CD4-positive, alpha-beta T cell (primary cell): ENCODE results near the gene MST1. TPM values are rescaled to one million over a fixed set of nuclear protein-coding genes. Genes with fewer than 3 reads are reported as not detected.
A peak's percentile ranks its signal among the peaks of the same experiment; 100 is the strongest.

Experiments
- ATAC-seq: fragments of 200-7000 bp; cut with Tn5 transposase; one replicate; pipeline ENCODE4 v1.10.0; 2022; ENCODE audit warnings: mild to moderate bottlenecking; ENCODE audit not compliant: poor library complexity
- CTCF ChIA-PET: fragments of 350-600 bp; sonication (Branson Sonifier 250); formaldehyde crosslinking; loops from one replicate; lab custom pipeline; 2021; ENCODE audit warnings: antibody characterized with exemption, inconsistent platforms; lab: Charles Lee
- POLR2A ChIA-PET: fragments of 350-600 bp; sonication (Branson Sonifier 250); formaldehyde crosslinking; loops from one replicate; lab custom pipeline; 2021; ENCODE audit warnings: antibody characterized with exemption, inconsistent platforms; lab: Charles Lee
- DNase-seq, 14 experiments: peaks; one replicate each; pipeline ENCODE4 v3.0.0-alpha.2; 2013 to 2020; ENCODE audit warnings: mixed read lengths in 2 of 14
- H3K27ac ChIP-seq, 2 donors: one replicate each; pipeline versions ENCODE4 v1.5.1 to v1.7.0; 2013; ENCODE audit warnings: low read length in 2 of 2, low read depth in 1 of 2, mild to moderate bottlenecking in 1 of 2
- H3K27me3 ChIP-seq, 2 experiments: 1 replicate in 1 of 2; 2 replicates in 1 of 2; pipeline versions ENCODE4 v1.6.1 to v1.7.0; 2013; ENCODE audit warnings: low read length in 2 of 2, control low read depth in 1 of 2, mild to moderate bottlenecking in 1 of 2, moderate library complexity in 1 of 2; ENCODE audit not compliant: insufficient read depth in 2 of 2, control insufficient read depth in 1 of 2
- H3K36me3 ChIP-seq: one replicate; pipeline ENCODE4 v1.6.1; 2013; ENCODE audit warnings: low read length, control low read depth; ENCODE audit not compliant: insufficient read depth
- H3K4me1 ChIP-seq: one replicate; pipeline ENCODE4 v1.6.1; 2013; ENCODE audit warnings: low read length, control low read depth; ENCODE audit not compliant: insufficient read depth
- H3K4me3 ChIP-seq: one replicate; pipeline ENCODE4 v1.5.1; 2013; ENCODE audit warnings: mild to moderate bottlenecking, low read length, moderate library complexity
- H3K9me3 ChIP-seq, 2 experiments: 1 replicate in 1 of 2; 2 replicates in 1 of 2; pipeline versions ENCODE4 v1.6.1 to v1.7.0; 2013; ENCODE audit warnings: low read length in 2 of 2, mild to moderate bottlenecking in 2 of 2, control low read depth in 1 of 2, moderate library complexity in 1 of 2; ENCODE audit not compliant: control insufficient read depth in 1 of 2, insufficient read depth in 1 of 2
- H3K27ac Mint-ChIP-seq: one replicate; pipeline ENCODE4 v1.8.0; 2020; ENCODE audit warnings: mixed read lengths
- H3K27me3 Mint-ChIP-seq: one replicate; pipeline ENCODE4 v1.8.0; 2021; ENCODE audit warnings: mixed read lengths
- H3K36me3 Mint-ChIP-seq: one replicate; pipeline ENCODE4 v1.8.0; 2021; ENCODE audit warnings: low read depth, mixed read lengths
- H3K4me1 Mint-ChIP-seq: one replicate; pipeline ENCODE4 v1.8.0; 2021; ENCODE audit warnings: low read depth, mixed read lengths
- H3K4me3 Mint-ChIP-seq: one replicate; pipeline ENCODE4 v1.8.0; 2020; ENCODE audit warnings: mild to moderate bottlenecking, mixed read lengths
- H3K9me3 Mint-ChIP-seq: one replicate; pipeline ENCODE4 v1.8.0; 2020; ENCODE audit warnings: mixed read lengths
- intact Hi-C, 2 experiments: fragments of 100-400 bp; cut with DNase I in 1 of 2; cut with micrococcal nuclease in 1 of 2; formaldehyde crosslinking; loops; one replicate each; pipeline versions ENCODE4 v1.15.1 to v1.9.0; 2023 to 2025; cut with DNase I, micrococcal nuclease
- total RNA-seq, 174 experiments: library from RNA in 2 of 174; stranded (reverse) in 2 of 174; gene quantifications; one replicate each; pipeline ENCODE4 v1.2.3 and lab custom pipeline; 2021 to 2026
- TF ChIP-seq, protein P1 (sequence below): fragments of 200-600 bp; IDR thresholded peaks from one replicate; pipeline ENCODE4 v1.8.0; 2022; ENCODE audit warnings: antibody characterized with exemption, mild to moderate bottlenecking

Gene MST1
- total RNA-seq, 2 experiments from 2014 or later = 7.8 TPM

GRCh38 chr3:49644684-49645083 lies 44.6 kb downstream of the MST1 start:
- DNase-seq = no peak
- ChIA-PET CTCF (no interaction called here), POLR2A (no interaction called here)
- H3K36me3 ChIP-seq = no peaks in the 10 kb centered on the region
- H3K4me3 ChIP-seq = no peak overlapping the region
- ATAC-seq = no peak
- Mint-ChIP-seq H3K36me3 (no peaks in the 10 kb centered on the region), H3K9me3 (no peaks in the 10 kb centered on the region), H3K4me1 (no peaks in the 10 kb centered on the region), H3K4me3 (no peak overlapping the region), H3K27ac (no peak overlapping the region), H3K27me3 (no peaks in the 10 kb centered on the region)
- H3K27me3 ChIP-seq = no peaks in the 10 kb centered on the region
- intact Hi-C loops = no loop called here
- TF ChIP-seq, protein P1, sequence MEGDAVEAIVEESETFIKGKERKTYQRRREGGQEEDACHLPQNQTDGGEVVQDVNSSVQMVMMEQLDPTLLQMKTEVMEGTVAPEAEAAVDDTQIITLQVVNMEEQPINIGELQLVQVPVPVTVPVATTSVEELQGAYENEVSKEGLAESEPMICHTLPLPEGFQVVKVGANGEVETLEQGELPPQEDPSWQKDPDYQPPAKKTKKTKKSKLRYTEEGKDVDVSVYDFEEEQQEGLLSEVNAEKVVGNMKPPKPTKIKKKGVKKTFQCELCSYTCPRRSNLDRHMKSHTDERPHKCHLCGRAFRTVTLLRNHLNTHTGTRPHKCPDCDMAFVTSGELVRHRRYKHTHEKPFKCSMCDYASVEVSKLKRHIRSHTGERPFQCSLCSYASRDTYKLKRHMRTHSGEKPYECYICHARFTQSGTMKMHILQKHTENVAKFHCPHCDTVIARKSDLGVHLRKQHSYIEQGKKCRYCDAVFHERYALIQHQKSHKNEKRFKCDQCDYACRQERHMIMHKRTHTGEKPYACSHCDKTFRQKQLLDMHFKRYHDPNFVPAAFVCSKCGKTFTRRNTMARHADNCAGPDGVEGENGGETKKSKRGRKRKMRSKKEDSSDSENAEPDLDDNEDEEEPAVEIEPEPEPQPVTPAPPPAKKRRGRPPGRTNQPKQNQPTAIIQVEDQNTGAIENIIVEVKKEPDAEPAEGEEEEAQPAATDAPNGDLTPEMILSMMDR = no peak
- H3K9me3 ChIP-seq = no peaks in the 10 kb centered on the region
- no peaks in the 10 kb centered on the region for H3K4me1 ChIP-seq
- H3K27ac ChIP-seq = no peak overlapping the region

- DNase-seq (peak in 1 of 14 experiments; percentile 5), ATAC-seq (no peak)
- no peak overlapping the region for H3K4me3 ChIP-seq
- ChIA-PET CTCF (no interaction called here), POLR2A (no interaction called here)
- no peaks in the 10 kb centered on the region for H3K4me1 Mint-ChIP-seq
- TF ChIP-seq, protein P1 = no peak
- no peak overlapping the region for H3K27ac Mint-ChIP-seq
- H3K4me3 Mint-ChIP-seq = no peak overlapping the region
- intact Hi-C loops = no loop called here
- no peaks in the 10 kb centered on the region for H3K9me3 Mint-ChIP-seq
- no peaks in the 10 kb centered on the region for H3K36me3 Mint-ChIP-seq
- no peaks in the 10 kb centered on the region for H3K4me1 ChIP-seq
- H3K27ac ChIP-seq = no peak overlapping the region
- H3K9me3 ChIP-seq = no peaks in the 10 kb centered on the region
- H3K27me3 ChIP-seq = no peaks in the 10 kb centered on the region
- H3K27me3 Mint-ChIP-seq = no peaks in the 10 kb centered on the region
- no peaks in the 10 kb centered on the region for H3K36me3 ChIP-seq
Measured at GRCh38 chr3:49642708-49643145, 46.5 kb downstream of the MST1 start.

DNA sequence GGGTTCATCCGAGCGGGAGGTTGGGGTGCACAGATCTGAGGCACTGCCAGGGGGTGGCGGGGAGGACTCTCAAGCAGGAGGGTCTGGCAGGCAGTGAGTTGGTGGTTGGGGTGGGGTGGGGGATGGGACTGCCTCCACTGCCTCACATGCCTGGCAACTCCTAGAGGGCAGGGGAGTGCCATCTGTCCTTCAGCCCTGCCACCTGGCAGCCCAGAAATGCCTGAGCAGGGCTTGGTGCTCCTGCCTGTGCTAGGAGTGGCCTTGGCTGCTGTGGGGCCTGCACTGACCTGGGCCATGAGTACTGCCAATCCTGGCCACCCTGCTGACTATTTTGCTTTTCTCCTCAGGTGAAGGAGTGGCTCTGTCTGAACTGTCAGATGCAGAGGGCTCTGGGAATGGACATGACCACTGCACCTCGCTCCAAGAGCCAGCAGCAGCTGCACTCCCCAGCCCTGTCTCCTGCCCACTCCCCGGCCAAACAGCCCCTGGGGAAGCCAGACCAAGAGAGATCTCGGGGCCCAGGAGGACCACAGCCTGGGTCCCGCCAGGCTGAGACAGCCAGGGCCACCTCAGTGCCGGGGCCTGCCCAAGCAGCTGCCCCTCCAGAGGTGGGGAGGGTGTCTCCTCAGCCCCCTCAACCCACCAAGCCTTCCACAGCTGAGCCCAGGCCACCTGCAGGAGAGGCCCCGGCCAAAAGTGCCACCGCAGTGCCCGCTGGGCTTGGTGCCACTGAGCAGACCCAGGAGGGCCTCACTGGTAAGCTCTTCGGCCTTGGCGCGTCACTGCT lies 47.2 kb downstream of the MST1 start:
- Mint-ChIP-seq H3K36me3 (no peaks in the 10 kb centered on the region), H3K4me3 (no peak overlapping the region), H3K27me3 (no peaks in the 10 kb centered on the region), H3K27ac (no peak overlapping the region), H3K4me1 (no peaks in the 10 kb centered on the region), H3K9me3 (no peaks in the 10 kb centered on the region)
- TF ChIP-seq, protein P1 = no peak
- intact Hi-C loops = no loop called here
- ATAC-seq (no peak), DNase-seq (no peak)
- H3K9me3 ChIP-seq = no peaks in the 10 kb centered on the region
- no peak overlapping the region for H3K27ac ChIP-seq
- H3K36me3 ChIP-seq = no peaks in the 10 kb centered on the region
- POLR2A ChIA-PET = no interaction called here
- H3K4me3 ChIP-seq = no peak overlapping the region
- no peaks in the 10 kb centered on the region for H3K27me3 ChIP-seq
- CTCF ChIA-PET = no interaction called here
- no peaks in the 10 kb centered on the region for H3K4me1 ChIP-seq
